GM21367 (cell line): ENCODE results near the gene AK4.
"Not testable (repeated sequence)": the region's sequence is repeated elsewhere in the genome, so short reads cannot be mapped to it uniquely, and the experiment has no call there.

Experiments used
- ATAC-seq: cut with Tn5 transposase; IDR thresholded peaks from one replicate; pipeline ENCODE4 v1.9.1; 2021; ENCODE audit not compliant: unreplicated experiment

AK4 gene

GRCh38 chr1:65210325-65210724 lies 62.3 kb downstream of the AK4 start:
- no peak for ATAC-seq

GRCh38 chr1:65211331-65211730 lies 63.3 kb downstream of the AK4 start:
- no peak for ATAC-seq

- no peak for ATAC-seq
These were observed 65.4 kb downstream of the AK4 start for GRCh38 chr1:65213271-65214023.

GRCh38 chr1:65214340-65215027 lies 66.5 kb downstream of the AK4 start:
- no peak for ATAC-seq

GRCh38 chr1:65216989-65217388 lies 69.0 kb downstream of the AK4 start:
- no peak for ATAC-seq

GRCh38 chr1:65221638-65222339 lies 73.8 kb downstream of the AK4 start:
- no peak for ATAC-seq

GRCh38 chr1:65222340-65222940 lies 74.4 kb downstream of the AK4 start:
- no peak for ATAC-seq

GRCh38 chr1:65224681-65225091 lies 76.7 kb downstream of the AK4 start:
- ATAC-seq: no peak

- ATAC-seq: no peak
These were observed 77.2 kb downstream of the AK4 start for GRCh38 chr1:65225179-65225578.

GRCh38 chr1:65229201-65229600 lies 81.2 kb downstream of the AK4 start:
- ATAC-seq: no peak

GRCh38 chr1:65229754-65230339 lies 81.8 kb downstream of the AK4 start:
- no peak for ATAC-seq

- ATAC-seq: peak; percentile 86
These were observed 82.9 kb downstream of the AK4 start for GRCh38 chr1:65230731-65231481.

- no peak for ATAC-seq
These were observed 83.8 kb downstream of the AK4 start for GRCh38 chr1:65231718-65232330.

GRCh38 chr1:65232461-65232990 lies 84.5 kb downstream of the AK4 start:
- no peak for ATAC-seq

GRCh38 chr1:65233782-65234181 lies 85.8 kb downstream of the AK4 start:
- ATAC-seq: no peak

GRCh38 chr1:65235867-65236805 lies 88.1 kb downstream of the AK4 start:
- ATAC-seq: no peak

GRCh38 chr1:65237088-65237487 lies 89.1 kb downstream of the AK4 start:
- ATAC-seq: not testable (repeated sequence)

GRCh38 chr1:65237503-65237902 lies 89.5 kb downstream of the AK4 start:
- no peak for ATAC-seq

- no peak for ATAC-seq
These were observed 90.0 kb downstream of the AK4 start for GRCh38 chr1:65238010-65238409.
